ENCODE measurements around the gene IL4I1. TPM values are rescaled to one million over a fixed set of nuclear protein-coding genes. Genes with fewer than 3 reads are reported as not detected.

Gene IL4I1
- total RNA-seq, 1 experiment from 2014 or later: 0.61 TPM

DNA sequence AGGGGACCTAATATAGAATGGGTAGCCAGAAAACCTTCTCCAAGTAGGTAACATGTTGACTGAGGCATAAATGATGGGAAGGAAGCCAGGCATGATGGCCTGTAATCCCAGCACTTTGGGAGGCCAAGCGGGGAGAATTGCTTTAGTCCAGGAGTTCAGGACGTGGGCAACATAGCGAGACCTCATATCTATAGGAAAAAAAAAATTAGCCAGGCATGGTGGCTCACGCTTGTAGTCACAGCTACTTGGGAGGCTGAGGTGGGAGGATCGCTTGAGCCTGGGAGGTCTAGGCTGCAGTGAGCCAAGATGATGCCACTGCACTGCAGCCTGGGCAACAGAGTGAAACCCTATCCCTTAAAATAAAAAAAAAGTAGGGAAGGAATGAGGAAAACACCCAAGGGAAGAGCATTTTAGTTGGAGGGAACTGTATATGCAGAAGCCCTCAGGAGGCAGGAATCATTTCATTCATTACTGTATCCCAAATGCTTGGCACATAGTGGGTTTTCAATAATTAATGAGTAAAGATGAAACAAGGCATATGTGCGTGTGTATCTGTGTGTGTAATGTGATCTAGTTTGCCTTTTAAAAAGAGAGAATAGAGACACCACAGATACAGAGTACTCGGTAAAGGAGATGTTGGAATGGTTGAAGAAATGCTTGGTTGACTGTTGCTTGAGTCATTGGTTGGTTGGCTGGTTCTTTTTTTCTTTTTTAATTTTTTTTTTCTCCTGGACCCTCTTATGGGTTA is 34.8 kb upstream of the IL4I1 start:
- no peak overlapping the region for H3K27ac Mint-ChIP-seq
- Histone ChIP-seq H3K79me1 (ENCODE audit: insufficient read depth, low read depth, low read length, poor library complexity, severe bottlenecking) (no peaks in the 10 kb centered on the region), H3T11ph (ENCODE audit: low read length) (no peak overlapping the region), H2BK5ac (ENCODE audit: insufficient read length, low read length) (no peak overlapping the region), H3K79me2 (ENCODE audit: insufficient read depth, low read length) (peaks cover 18% of the 10 kb centered on the region; the same call in 1 of the 2 replicates), H2BK20ac (ENCODE audit: low read depth, low read length, poor library complexity, severe bottlenecking) (no peak overlapping the region), H4K20me1 (ENCODE audit: control insufficient read depth, insufficient read depth, insufficient read length) (peaks cover 2% of the 10 kb centered on the region), H3K27ac (ENCODE audit: insufficient read length, low read depth, low read length) (no peak overlapping the region), H3K4me1 (ENCODE audit: insufficient read depth, low read length) (no peaks in the 10 kb centered on the region; the same call in 1 of the 2 replicates), H4K8ac (replicated peaks; ENCODE audit: insufficient read length, low read depth, low read length) (no peak overlapping the region), H3K56ac (ENCODE audit: insufficient read length, low read depth, low read length) (no peak overlapping the region), H3K18ac (ENCODE audit: insufficient read length, low read depth, low read length) (no peak overlapping the region), H3K4me2 (ENCODE audit: insufficient read depth, insufficient read length, low read length) (no peak overlapping the region), H3K9me3 (ENCODE audit: control insufficient read depth, low read depth, low read length) (no peaks in the 10 kb centered on the region), H4K5ac (ENCODE audit: insufficient read length, low read depth, low read length) (no peak overlapping the region), H3K4ac (ENCODE audit: low read depth, low read length) (no peak overlapping the region), H2BK12ac (ENCODE audit: insufficient read length, low read depth, low read length) (no peak overlapping the region), H2AK5ac (ENCODE audit: insufficient read length, low read length) (no peak overlapping the region), H3K14ac (ENCODE audit: insufficient read depth, low read length) (no peak overlapping the region), H4K91ac (ENCODE audit: insufficient read length, low read depth, low read length) (no peak overlapping the region), H3K9ac (ENCODE audit: extremely low read depth, insufficient read length, low read length) (no peak overlapping the region), H3K23ac (ENCODE audit: insufficient read length, low read depth, low read length) (no peak overlapping the region), H2BK120ac (ENCODE audit: low read depth, low read length, poor library complexity, severe bottlenecking) (no peak overlapping the region), H2BK15ac (ENCODE audit: low read depth, low read length) (no peak overlapping the region), H2AFZ (ENCODE audit: low read length) (no peak overlapping the region), H3K27me3 (ENCODE audit: insufficient read depth, low read length) (no peaks in the 10 kb centered on the region), H3K23me2 (ENCODE audit: insufficient read length, low read depth, low read length, poor library complexity, severe bottlenecking) (peaks cover 10% of the 10 kb centered on the region)
- H3K9me3 Mint-ChIP-seq: peaks cover 0 to 4% of the 10 kb centered on the region in 2 experiments; a peak in 3 of 5 replicates
- H3K4me1 Mint-ChIP-seq: peaks cover 15 to 28% of the 10 kb centered on the region in 2 experiments
- WGBS (ENCODE audit: extremely low coverage, insufficient read length, low lambda C conversion rate): no CpG with 5 or more reads among the region's 7 CpGs
- H3K27me3 Mint-ChIP-seq (ENCODE audit: low read depth): peaks cover 7% of the 10 kb centered on the region
- DNase-seq: no peak
- H3K36me3 Mint-ChIP-seq (ENCODE audit: insufficient read depth in 1 of 3, low read depth in 3 of 3): peaks cover 23 to 42% (median 25%) of the 10 kb centered on the region in 3 experiments
- H3K4me3 Mint-ChIP-seq: no peak overlapping the region; a peak in 1 of 5 replicates
- TF ChIP-seq, protein P1, sequence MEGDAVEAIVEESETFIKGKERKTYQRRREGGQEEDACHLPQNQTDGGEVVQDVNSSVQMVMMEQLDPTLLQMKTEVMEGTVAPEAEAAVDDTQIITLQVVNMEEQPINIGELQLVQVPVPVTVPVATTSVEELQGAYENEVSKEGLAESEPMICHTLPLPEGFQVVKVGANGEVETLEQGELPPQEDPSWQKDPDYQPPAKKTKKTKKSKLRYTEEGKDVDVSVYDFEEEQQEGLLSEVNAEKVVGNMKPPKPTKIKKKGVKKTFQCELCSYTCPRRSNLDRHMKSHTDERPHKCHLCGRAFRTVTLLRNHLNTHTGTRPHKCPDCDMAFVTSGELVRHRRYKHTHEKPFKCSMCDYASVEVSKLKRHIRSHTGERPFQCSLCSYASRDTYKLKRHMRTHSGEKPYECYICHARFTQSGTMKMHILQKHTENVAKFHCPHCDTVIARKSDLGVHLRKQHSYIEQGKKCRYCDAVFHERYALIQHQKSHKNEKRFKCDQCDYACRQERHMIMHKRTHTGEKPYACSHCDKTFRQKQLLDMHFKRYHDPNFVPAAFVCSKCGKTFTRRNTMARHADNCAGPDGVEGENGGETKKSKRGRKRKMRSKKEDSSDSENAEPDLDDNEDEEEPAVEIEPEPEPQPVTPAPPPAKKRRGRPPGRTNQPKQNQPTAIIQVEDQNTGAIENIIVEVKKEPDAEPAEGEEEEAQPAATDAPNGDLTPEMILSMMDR (conservative IDR thresholded peaks at IDR 0.05): no peak

All from H9 (cell line).